Ascending aorta (tissue), 2 donors: Measurements from ENCODE around the gene COL6A1. TPM values are rescaled to one million over a fixed set of nuclear protein-coding genes. Genes with fewer than 3 reads are reported as not detected.

ENCODE experiments used
- DNase-seq, 2 donors: peaks; one replicate each; pipeline ENCODE4 v3.0.0-alpha.2; 2019; ENCODE audit warnings: low spot score in 2 of 2
- H3K27ac ChIP-seq, 2 donors: fragments of 200-600 bp; sonication (generic); one replicate each; pipeline ENCODE4 v1.5.1; 2016 to 2017; ENCODE audit warnings: mild to moderate bottlenecking in 1 of 2
- H3K27me3 ChIP-seq: fragments of 200-600 bp; sonication (generic); one replicate; pipeline ENCODE4 v1.5.1; 2017
- H3K36me3 ChIP-seq, 2 donors: fragments of 200-600 bp; sonication (generic); one replicate each; pipeline ENCODE4 v1.5.1; 2016
- H3K4me1 ChIP-seq, 2 donors: fragments of 200-600 bp; sonication (generic); one replicate each; pipeline ENCODE4 v1.5.1; 2016 to 2017; ENCODE audit warnings: mild to moderate bottlenecking in 1 of 2
- H3K4me3 ChIP-seq, 2 donors: fragments of 200-600 bp; sonication (generic); one replicate each; pipeline ENCODE4 v1.5.1; 2016 to 2017; ENCODE audit warnings: mild to moderate bottlenecking in 1 of 2
- H3K9me3 ChIP-seq, 2 donors: fragments of 200-600 bp; sonication (generic); one replicate each; pipeline ENCODE4 v1.5.1; 2016
- CTCF ChIP-seq, 3 experiments: fragments of 200-600 bp in 2 of 3; fragments of 450-650 bp in 1 of 3; sonication (generic) in 2 of 3; IDR thresholded peaks; one replicate each; pipeline ENCODE4 v1.5.1; 2016 to 2019; ENCODE audit warnings: antibody characterized with exemption in 3 of 3, mild to moderate bottlenecking in 1 of 3, moderate library complexity in 1 of 3
- intact Hi-C: fragments of 100-400 bp; cut with DNase I; formaldehyde crosslinking; loops from one replicate; pipeline ENCODE4 v1.15.1; 2023
- total RNA-seq: library from RNA; depleted of rRNA; stranded (reverse); fragments of >200 nt; gene quantifications from one replicate; pipeline ENCODE4 v1.1.0, GENCODE V29; 2016

COL6A1 gene
- total RNA-seq, 1 donor from 2014 or later: 1,564 TPM

- no peak for TF ChIP-seq CTCF (IDR thresholded peaks at IDR 0.05)
- intact Hi-C loops: no loop called here
These were observed 16.3 kb upstream of the COL6A1 start for GRCh38 chr21:45965084-45965809.

GRCh38 chr21:45966791-45967394, 14.7 kb upstream of the COL6A1 start:
- intact Hi-C loops: no loop called here
- DNase-seq: peak in 1 of 2 donors; percentile 49
- Histone ChIP-seq H3K27me3 (no peaks in the 10 kb centered on the region), H3K36me3 (no peaks in the 10 kb centered on the region), H3K4me3 (no peak overlapping the region), H3K9me3 (peaks cover 0 to 5% of the 10 kb centered on the region in 2 donors), H3K27ac (no peak overlapping the region), H3K4me1 (peaks cover 13 to 21% of the 10 kb centered on the region in 2 donors)
- TF ChIP-seq CTCF (IDR thresholded peaks at IDR 0.05): no peak

More at GRCh38 chr21:45965084-45965809, 16.3 kb upstream of the COL6A1 start:
- Histone ChIP-seq H3K36me3 (no peaks in the 10 kb centered on the region), H3K4me1 (peaks cover 0 to 9% of the 10 kb centered on the region in 2 donors), H3K9me3 (peaks cover 0 to 5% of the 10 kb centered on the region in 2 donors), H3K27ac (no peak overlapping the region), H3K27me3 (no peaks in the 10 kb centered on the region), H3K4me3 (no peak overlapping the region)
- DNase-seq: peak in 1 of 2 donors; percentile 45

- peak in 1 of 2 donors; percentile 50 for DNase-seq
- peaks cover 33 to 38% of the 10 kb centered on the region in 2 donors for H3K4me1 ChIP-seq
These were observed 11.5 kb upstream of the COL6A1 start for GRCh38 chr21:45969921-45970673.

DNA sequence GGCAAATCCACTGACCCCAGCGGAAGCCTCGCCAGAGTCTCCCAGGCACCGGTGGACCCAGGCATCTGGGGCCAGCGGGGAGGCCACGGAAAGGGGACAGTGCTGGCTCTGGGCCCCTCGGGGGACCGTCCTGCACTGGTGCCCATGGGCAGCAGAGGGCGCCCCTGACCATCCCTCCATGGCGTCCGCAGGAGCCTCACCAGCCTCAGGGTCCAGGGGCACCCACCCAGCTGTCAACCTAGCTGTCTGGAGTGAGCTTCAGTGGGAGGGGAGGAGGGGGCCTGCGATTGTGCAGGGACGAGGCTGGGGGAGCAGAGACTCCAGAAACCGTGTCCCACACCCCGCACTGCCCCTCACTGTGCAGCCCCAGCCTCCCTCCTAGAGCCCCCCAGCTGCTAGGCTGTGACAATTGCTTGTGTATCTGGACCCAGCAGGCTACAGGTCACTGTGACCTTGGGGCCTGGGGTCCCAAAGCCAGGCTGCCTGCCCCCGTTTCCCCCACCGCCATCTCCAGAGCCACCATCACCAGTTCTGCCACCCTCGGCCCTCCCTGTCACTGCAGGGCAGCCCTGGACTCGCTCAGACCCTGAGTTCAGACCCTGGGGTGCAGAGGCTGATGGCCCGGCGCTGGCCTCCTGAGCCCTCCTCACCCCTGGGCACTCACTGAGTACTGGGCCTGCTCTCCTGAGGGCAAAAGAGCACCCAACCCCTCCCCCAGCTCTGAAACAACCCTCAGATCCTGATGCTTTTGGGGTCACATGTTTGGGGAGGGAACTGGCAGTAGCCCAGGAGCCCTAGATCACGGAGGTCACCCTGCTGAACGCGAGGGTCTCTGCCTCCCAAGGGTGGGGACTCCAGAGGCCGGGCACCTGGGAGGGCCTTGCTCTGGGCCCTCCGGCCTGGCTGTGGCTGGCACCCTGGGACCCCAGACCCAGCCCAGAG, 10.6 kb upstream of the COL6A1 start:
- peak overlapping the region; percentile 98 to 99 for H3K27ac ChIP-seq
- peak in 1 of 2 donors; percentile 79 for DNase-seq
- H3K4me1 ChIP-seq: peaks cover 33 to 41% of the 10 kb centered on the region in 2 donors

More at GRCh38 chr21:45969921-45970673, 11.5 kb upstream of the COL6A1 start:
- no peaks in the 10 kb centered on the region for H3K36me3 ChIP-seq
- H3K4me3 ChIP-seq: no peak overlapping the region
- no peak for TF ChIP-seq CTCF (IDR thresholded peaks at IDR 0.05)
- intact Hi-C loops: loop anchor here (2.0 to 10.0 kb wide), 2 partner anchors 259 to 315 kb away; partner anchors contain the start of genes LSS, MCM3AP and YBEY
- H3K27ac ChIP-seq: peak overlapping the region in 1 of 2 donors; percentile 98
- H3K9me3 ChIP-seq: no peaks in the 10 kb centered on the region
- H3K27me3 ChIP-seq: no peaks in the 10 kb centered on the region

More for the DNA sequence above, 10.6 kb upstream of the COL6A1 start:
- Histone ChIP-seq H3K27me3 (no peaks in the 10 kb centered on the region), H3K36me3 (no peaks in the 10 kb centered on the region), H3K4me3 (peak overlapping the region in 1 of 2 donors; percentile 75), H3K9me3 (no peaks in the 10 kb centered on the region)
- TF ChIP-seq CTCF (IDR thresholded peaks at IDR 0.05): peak; percentile 92 to 97 (median 95)
- intact Hi-C loops: loop anchor here (1.0 to 10.0 kb wide), 3 partner anchors 139 to 314 kb away; partner anchors contain the start of genes LSS, MCM3AP and YBEY
